NB4 (cell line): ENCODE results near the gene FER.

ENCODE experiments used
- DNase-seq: peaks from one replicate; pipeline ENCODE4 v3.0.0; 2010; ENCODE audit warnings: low read depth
- H3K4me3 ChIP-seq: one replicate; pipeline ENCODE4 v1.5.1; 2011; ENCODE audit warnings: mild to moderate bottlenecking, low read depth, low read length, moderate library complexity
- CTCF ChIP-seq: IDR thresholded peaks from one replicate; pipeline ENCODE4 v1.5.1; 2012; ENCODE audit warnings: low read depth, low read length
- MAX ChIP-seq: IDR thresholded peaks from 2 replicates; pipeline ENCODE4 v1.6.1; 2011; ENCODE audit warnings: low read depth, low read length
- MYC ChIP-seq: IDR thresholded peaks from 2 replicates; pipeline ENCODE4 v1.6.1; 2011; ENCODE audit warnings: low read depth, low read length
- POLR2A ChIP-seq: IDR thresholded peaks from 2 replicates; pipeline ENCODE4 v1.6.1; 2011; ENCODE audit warnings: mild to moderate bottlenecking; ENCODE audit not compliant: insufficient read length; ENCODE audit errors: extremely low read depth

The FER gene

GRCh38 chr5:108867656-108868055 lies 120.0 kb downstream of the FER start:
- no peak for TF ChIP-seq CTCF
- TF ChIP-seq MAX: no peak
- no peak for TF ChIP-seq MYC
- TF ChIP-seq POLR2A: no peak
- no peak overlapping the region for H3K4me3 ChIP-seq
- peak; percentile 73 for DNase-seq

- TF ChIP-seq MYC: no peak
- no peak for TF ChIP-seq MAX
- TF ChIP-seq CTCF: no peak
- TF ChIP-seq POLR2A: no peak
- DNase-seq: no peak
- H3K4me3 ChIP-seq: no peak overlapping the region
Measured at GRCh38 chr5:108869066-108869465, 121.4 kb downstream of the FER start.

- DNase-seq: no peak
- TF ChIP-seq MYC (no peak), CTCF (no peak), MAX (no peak), POLR2A (no peak)
Measured at GRCh38 chr5:108876451-108876850, 128.8 kb downstream of the FER start.

GRCh38 chr5:108878756-108879155 lies 131.1 kb downstream of the FER start:
- DNase-seq: no peak
- no peak overlapping the region for H3K4me3 ChIP-seq
- no peak for TF ChIP-seq POLR2A
- no peak for TF ChIP-seq MAX
- no peak for TF ChIP-seq CTCF
- no peak for TF ChIP-seq MYC

More at GRCh38 chr5:108876451-108876850, 128.8 kb downstream of the FER start:
- no peak overlapping the region for H3K4me3 ChIP-seq

GRCh38 chr5:108881133-108881532 lies 133.4 kb downstream of the FER start:
- no peak for TF ChIP-seq MYC
- no peak for TF ChIP-seq POLR2A
- no peak for TF ChIP-seq MAX
- TF ChIP-seq CTCF: no peak
- no peak overlapping the region for H3K4me3 ChIP-seq
- DNase-seq: no peak

- no peak for TF ChIP-seq CTCF
- no peak for TF ChIP-seq POLR2A
- no peak for TF ChIP-seq MYC
- no peak for TF ChIP-seq MAX
- H3K4me3 ChIP-seq: no peak overlapping the region
- DNase-seq: no peak
Measured at GRCh38 chr5:108884736-108885135, 137.0 kb downstream of the FER start.
